OCI-LY3 (cell line): ENCODE results near the gene KLC3.

ENCODE experiments used
- EZH2phosphoT487 ChIP-seq: fragments of 200-600 bp; shearing (Covaris generic); IDR thresholded peaks from 2 replicates; pipeline ENCODE4 v1.6.1; 2018; ENCODE audit warnings: antibody characterized with exemption, mixed run types, low read depth
- TF ChIP-seq, protein P1 (sequence below): fragments of 200-600, 300-600 bp; sonication (generic); IDR thresholded peaks from 2 replicates; pipeline ENCODE4 v1.5.1; 2014; ENCODE audit warnings: antibody characterized with exemption, low read length, low read depth

DNA sequence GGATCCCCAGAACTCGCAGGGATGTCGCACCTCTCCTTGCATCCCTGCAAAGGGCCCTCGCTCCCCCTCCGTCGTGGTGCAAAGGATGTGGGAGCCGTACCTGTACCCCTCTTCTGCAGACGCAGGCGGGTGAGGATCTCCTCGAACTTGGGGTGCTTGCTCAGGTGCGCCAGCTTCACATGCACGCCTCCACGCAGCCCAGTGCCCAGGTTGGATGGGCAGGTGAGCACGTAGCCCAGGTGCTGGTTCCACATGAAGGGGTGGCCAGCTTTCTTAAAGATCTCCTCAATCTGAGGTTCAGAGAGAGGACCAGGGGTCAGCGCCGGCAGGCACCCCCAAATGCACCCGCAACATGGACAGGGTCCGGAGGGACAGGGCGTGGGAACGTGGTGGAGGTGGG, 33.2 kb upstream of the KLC3 start:
- TF ChIP-seq, protein P1, sequence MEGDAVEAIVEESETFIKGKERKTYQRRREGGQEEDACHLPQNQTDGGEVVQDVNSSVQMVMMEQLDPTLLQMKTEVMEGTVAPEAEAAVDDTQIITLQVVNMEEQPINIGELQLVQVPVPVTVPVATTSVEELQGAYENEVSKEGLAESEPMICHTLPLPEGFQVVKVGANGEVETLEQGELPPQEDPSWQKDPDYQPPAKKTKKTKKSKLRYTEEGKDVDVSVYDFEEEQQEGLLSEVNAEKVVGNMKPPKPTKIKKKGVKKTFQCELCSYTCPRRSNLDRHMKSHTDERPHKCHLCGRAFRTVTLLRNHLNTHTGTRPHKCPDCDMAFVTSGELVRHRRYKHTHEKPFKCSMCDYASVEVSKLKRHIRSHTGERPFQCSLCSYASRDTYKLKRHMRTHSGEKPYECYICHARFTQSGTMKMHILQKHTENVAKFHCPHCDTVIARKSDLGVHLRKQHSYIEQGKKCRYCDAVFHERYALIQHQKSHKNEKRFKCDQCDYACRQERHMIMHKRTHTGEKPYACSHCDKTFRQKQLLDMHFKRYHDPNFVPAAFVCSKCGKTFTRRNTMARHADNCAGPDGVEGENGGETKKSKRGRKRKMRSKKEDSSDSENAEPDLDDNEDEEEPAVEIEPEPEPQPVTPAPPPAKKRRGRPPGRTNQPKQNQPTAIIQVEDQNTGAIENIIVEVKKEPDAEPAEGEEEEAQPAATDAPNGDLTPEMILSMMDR, result no peak
- no peak for TF ChIP-seq EZH2phosphoT487
